B cell (primary cell): Measurements from ENCODE around the gene SYT17. TPM values are rescaled to one million over a fixed set of nuclear protein-coding genes. Genes with fewer than 3 reads are reported as not detected.

ENCODE experiments used
- ATAC-seq: fragments of 200-7000 bp; cut with Tn5 transposase; one replicate; pipeline ENCODE4 v1.10.0; 2021; ENCODE audit warnings: low read depth, mild to moderate bottlenecking, moderate number of reproducible peaks, moderate library complexity
- CTCF ChIA-PET: fragments of 350-600 bp; sonication (Branson Sonifier 250); formaldehyde crosslinking; loops from one replicate; lab custom pipeline; 2021; ENCODE audit warnings: antibody characterized with exemption, inconsistent platforms; lab: Charles Lee
- POLR2A ChIA-PET: fragments of 350-600 bp; sonication (Branson Sonifier 250); formaldehyde crosslinking; loops from one replicate; lab custom pipeline; 2021; ENCODE audit warnings: antibody characterized with exemption; lab: Charles Lee
- DNase-seq: peaks from one replicate; pipeline ENCODE4 v3.0.0; 2013
- H2AFZ ChIP-seq: 2 replicates; pipeline ENCODE4 v1.6.1; 2012; ENCODE audit warnings: mild to moderate bottlenecking, low read depth, low read length; ENCODE audit not compliant: insufficient read depth, poor library complexity, severe bottlenecking
- H3K27ac ChIP-seq, 2 donors: 1 replicate in 1 of 2; 2 replicates in 1 of 2; pipeline ENCODE4 v1.5.1; 2012 to 2013; ENCODE audit warnings: low read length in 2 of 2, mild to moderate bottlenecking in 2 of 2, moderate library complexity in 1 of 2
- H3K27me3 ChIP-seq, 4 experiments: fragments of 200-600 bp in 1 of 4; sonication (generic) in 1 of 4; replicated peaks in 1 of 4; 1 replicate in 2 of 4; 2 replicates in 2 of 4; pipeline versions ENCODE4 v1.6.1 to v1.7.0; 2013 to 2016; ENCODE audit warnings: low read length in 3 of 4, mild to moderate bottlenecking in 2 of 4, mixed read lengths in 1 of 4, moderate library complexity in 1 of 4; ENCODE audit not compliant: insufficient read depth in 4 of 4, control insufficient read depth in 3 of 4; ENCODE audit errors: control extremely low read depth in 1 of 4
- H3K36me3 ChIP-seq, 2 experiments: replicated peaks in 1 of 2; 1 replicate in 1 of 2; 2 replicates in 1 of 2; pipeline versions ENCODE4 v1.6.1 to v1.7.1; 2013; ENCODE audit warnings: low read length in 1 of 2; ENCODE audit not compliant: insufficient read depth in 2 of 2, control insufficient read depth in 1 of 2; ENCODE audit errors: control extremely low read depth in 1 of 2, extremely low read depth in 1 of 2
- H3K4me1 ChIP-seq, 2 donors: fragments of 200-600 bp in 1 of 2; sonication (generic) in 1 of 2; 1 replicate in 1 of 2; 2 replicates in 1 of 2; pipeline versions ENCODE4 v1.5.1 to v1.6.1; 2013 to 2017; ENCODE audit warnings: low read length in 2 of 2; ENCODE audit not compliant: control insufficient read depth in 2 of 2, insufficient read depth in 2 of 2
- H3K4me2 ChIP-seq: replicated peaks from 2 replicates; pipeline ENCODE3; 2012; ENCODE audit warnings: mild to moderate bottlenecking, low read depth, low read length; ENCODE audit not compliant: poor library complexity, severe bottlenecking
- H3K4me3 ChIP-seq, 5 experiments: fragments of 200-600 bp in 1 of 5; sonication (generic) in 1 of 5; 1 replicate in 3 of 5; 2 replicates in 2 of 5; pipeline versions ENCODE4 v1.5.1 to v1.7.0; 2011 to 2016; ENCODE audit warnings: low read length in 4 of 5, mild to moderate bottlenecking in 4 of 5, low read depth in 2 of 5, control low read depth in 1 of 5, moderate library complexity in 1 of 5; ENCODE audit not compliant: insufficient read depth in 1 of 5; ENCODE audit errors: control extremely low read depth in 1 of 5, extremely low read depth in 1 of 5
- H3K79me2 ChIP-seq: fragments of 200-600 bp; sonication (generic); one replicate; pipeline ENCODE4 v1.6.0; 2016; ENCODE audit warnings: low read length; ENCODE audit not compliant: control insufficient read depth, insufficient read depth
- H3K9ac ChIP-seq: fragments of 200-600 bp; sonication (generic); 2 replicates; pipeline ENCODE4 v1.6.1; 2017; ENCODE audit warnings: mild to moderate bottlenecking, low read length, moderate library complexity
- H3K9me3 ChIP-seq, 3 donors: one replicate each; pipeline versions ENCODE4 v1.6.1 to v1.7.1; 2013; ENCODE audit warnings: low read length in 2 of 3; ENCODE audit not compliant: control insufficient read depth in 2 of 3, insufficient read depth in 1 of 3; ENCODE audit errors: control extremely low read depth in 1 of 3
- H4K20me1 ChIP-seq: 2 replicates; pipeline ENCODE4 v1.6.0; 2012; ENCODE audit warnings: mild to moderate bottlenecking, low read length; ENCODE audit not compliant: insufficient read depth, control insufficient read depth, poor library complexity, severe bottlenecking
- H3K27ac Mint-ChIP-seq: one replicate; pipeline ENCODE4 v1.8.0; 2021; ENCODE audit warnings: mixed read lengths
- H3K27me3 Mint-ChIP-seq: one replicate; pipeline ENCODE4 v1.8.0; 2021; ENCODE audit warnings: mixed read lengths
- H3K4me1 Mint-ChIP-seq: one replicate; pipeline ENCODE4 v1.8.0; 2021; ENCODE audit warnings: mixed read lengths
- H3K4me3 Mint-ChIP-seq: one replicate; pipeline ENCODE4 v1.8.0; 2021; ENCODE audit warnings: mixed read lengths
- H3K9me3 Mint-ChIP-seq: one replicate; pipeline ENCODE4 v1.8.0; 2022; ENCODE audit warnings: mixed read lengths; ENCODE audit not compliant: insufficient read depth
- CTCF ChIP-seq: fragments of 200-600 bp; IDR thresholded peaks from one replicate; pipeline ENCODE4 v1.8.0; 2022; ENCODE audit warnings: antibody characterized with exemption, mild to moderate bottlenecking
- EZH2 ChIP-seq: IDR thresholded peaks from 2 replicates; pipeline ENCODE4 v1.6.1; 2012; ENCODE audit warnings: borderline replicate concordance, low read depth, mild to moderate bottlenecking, moderate library complexity, low read length; ENCODE audit not compliant: insufficient read depth, poor library complexity, severe bottlenecking
- whole genome bisulfite sequencing: methylation state at CpG from one replicate; pipeline ENCODE4 v1.1.5; 2013; ENCODE audit warnings: missing lambda C conversion rate; ENCODE audit not compliant: insufficient coverage; 5-methylcytosine and 5-hydroxymethylcytosine counted together
- intact Hi-C: fragments of 100-400 bp; cut with micrococcal nuclease; formaldehyde crosslinking; loops from one replicate; pipeline ENCODE4 v1.10.0; 2022
- polyA plus RNA-seq: library from polyadenylated mRNA; depleted of rRNA; stranded (reverse); fragments of >200 nt; gene quantifications from 2 replicates; pipeline ENCODE4 v1.2.3, GENCODE V29; 2012
- total RNA-seq, 2 donors: library from RNA; stranded (reverse); fragments of 120-200 nt in 1 of 2; gene quantifications; 1 replicate in 1 of 2; 2 replicates in 1 of 2; pipeline versions ENCODE4 v1.2.3 to v1.2.4, GENCODE V29; 2013 to 2022

SYT17 gene
- total and polyA plus RNA-seq, 2 donors (not counting 1 experiment from before 2014, with no cell fraction given) = 24.9 to 27.7 TPM

GRCh38 chr16:19304750-19305149, 136.7 kb downstream of the SYT17 start:
- Mint-ChIP-seq H3K4me3 (no peak overlapping the region), H3K4me1 (peaks cover 2% of the 10 kb centered on the region), H3K27me3 (peaks cover 7% of the 10 kb centered on the region), H3K27ac (no peak overlapping the region), H3K9me3 (peaks cover 2% of the 10 kb centered on the region)
- H3K36me3 ChIP-seq = no peaks in the 10 kb centered on the region
- intact Hi-C loops = no loop called here
- TF ChIP-seq EZH2 (no peak), CTCF (no peak)
- no peaks in the 10 kb centered on the region for H3K9me3 ChIP-seq
- 22% methylated on average over 2 of the region's 2 CpGs for WGBS
- DNase-seq = no peak
- no peak overlapping the region for H2AFZ ChIP-seq
- POLR2A ChIA-PET = no interaction called here
- no peak overlapping the region for H3K4me3 ChIP-seq
- no peak for ATAC-seq
- H3K27me3 ChIP-seq = peaks cover 0 to 6% (median 0%) of the 10 kb centered on the region in 4 experiments
- H4K20me1 ChIP-seq = no peaks in the 10 kb centered on the region
- H3K79me2 ChIP-seq = no peaks in the 10 kb centered on the region
- no peak overlapping the region for H3K9ac ChIP-seq
- H3K4me1 ChIP-seq = no peaks in the 10 kb centered on the region
- CTCF ChIA-PET = no interaction called here
- no peak overlapping the region for H3K27ac ChIP-seq
- no peak overlapping the region for H3K4me2 ChIP-seq

GRCh38 chr16:19305443-19305842, 137.4 kb downstream of the SYT17 start:
- Mint-ChIP-seq H3K27ac (no peak overlapping the region), H3K4me3 (no peak overlapping the region), H3K27me3 (peaks cover 6% of the 10 kb centered on the region), H3K9me3 (peaks cover 2% of the 10 kb centered on the region), H3K4me1 (peaks cover 2% of the 10 kb centered on the region)
- no peak for TF ChIP-seq CTCF
- TF ChIP-seq EZH2 = no peak
- ChIA-PET POLR2A (no interaction called here), CTCF (interaction anchor here (0.5 kb wide), 1 partner anchor 332 kb away, joined by 4 read pairs; no protein-coding TSS in a partner anchor)
- Histone ChIP-seq H3K9me3 (no peaks in the 10 kb centered on the region), H3K36me3 (no peaks in the 10 kb centered on the region), H3K27me3 (peaks cover 0 to 6% (median 0%) of the 10 kb centered on the region in 4 experiments), H3K4me3 (no peak overlapping the region), H3K4me2 (no peak overlapping the region), H3K27ac (no peak overlapping the region), H3K9ac (no peak overlapping the region), H4K20me1 (no peaks in the 10 kb centered on the region), H3K4me1 (no peaks in the 10 kb centered on the region), H2AFZ (no peak overlapping the region), H3K79me2 (no peaks in the 10 kb centered on the region)
- DNase-seq = no peak
- 88% methylated on average over 2 of the region's 2 CpGs for WGBS
- intact Hi-C loops = no loop called here
- no peak for ATAC-seq
